Measurements from ENCODE around the gene MTIF2.
"Not testable (repeated sequence)": the region's sequence is repeated elsewhere in the genome, so short reads cannot be mapped to it uniquely, and the experiment has no call there.

MTIF2 gene

DNA sequence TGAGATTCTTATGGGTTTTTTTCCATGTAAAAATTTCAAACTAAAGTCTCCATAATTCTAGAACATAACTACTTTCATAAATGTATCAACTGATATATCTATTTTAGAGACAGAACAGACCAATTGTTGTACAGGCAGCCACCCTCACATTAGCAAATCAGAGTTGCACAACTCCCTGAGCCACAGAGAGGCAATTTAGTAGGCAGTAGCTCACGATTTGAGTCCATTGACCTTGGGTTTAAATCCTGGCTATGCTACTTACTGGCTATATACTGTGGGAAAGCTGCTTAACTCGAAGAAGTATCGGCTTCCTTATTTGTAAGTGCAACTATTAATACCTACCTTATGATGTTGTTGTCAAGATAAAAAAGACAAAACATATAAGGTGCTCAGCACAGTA is 16.2 kb downstream of the MTIF2 start:
- H3K4me2 ChIP-seq: no peak overlapping the region
- H3K9ac ChIP-seq: no peak overlapping the region
- H3K4me3 ChIP-seq: no peak overlapping the region
- no peaks in the 10 kb centered on the region for H3K4me1 ChIP-seq
- H3K36me3 ChIP-seq: peaks cover 58 to 93% (median 84%) of the 10 kb centered on the region in 11 experiments
- 0 out of 22 replicates have a peak, but pooled peaks cover 0 to 3% (median 0%) of the 10 kb centered on the region in 11 experiments for H4K20me1 ChIP-seq
- no peak for TF ChIP-seq Cebpa-rat (IDR thresholded peaks at IDR 0.05)
- no peak overlapping the region for H3K27ac ChIP-seq
- no peaks in the 10 kb centered on the region for H3K27me3 ChIP-seq
- no peaks in the 10 kb centered on the region for H3K9me3 ChIP-seq (replicated peaks in 1 of 11)

DNA sequence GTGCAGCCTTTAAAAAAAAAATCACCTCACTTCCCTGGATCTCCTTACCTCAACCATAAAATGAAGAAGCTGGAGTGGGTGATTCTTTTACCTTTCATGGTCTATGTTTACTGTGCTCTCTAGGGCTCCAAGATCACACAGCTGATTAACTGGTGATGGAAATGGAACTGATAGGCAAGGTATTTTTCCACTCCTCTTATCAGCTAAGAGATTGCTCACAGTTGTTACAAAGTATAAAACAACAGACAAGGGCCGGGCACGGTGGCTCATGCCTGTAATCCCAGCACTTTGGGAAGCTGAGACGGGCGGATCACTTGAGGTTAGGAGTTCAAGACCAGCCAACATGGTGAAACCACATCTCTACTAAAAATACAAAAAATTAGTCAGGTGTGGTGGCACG is 22.0 kb downstream of the MTIF2 start:
- Histone ChIP-seq H3K9ac (no peak overlapping the region), H3K9me3 (replicated peaks in 1 of 11) (no peaks in the 10 kb centered on the region), H3K4me2 (no peak overlapping the region), H3K27me3 (no peaks in the 10 kb centered on the region), H3K4me1 (peaks cover 0 to 2% (median under 1%) of the 10 kb centered on the region in 10 experiments; a peak in 6 of 20 replicates), H3K27ac (no peak overlapping the region), H3K36me3 (peaks cover 46 to 100% (median 85%) of the 10 kb centered on the region in 11 experiments), H4K20me1 (no peaks in the 10 kb centered on the region), H3K4me3 (no peak overlapping the region)
- no peak for TF ChIP-seq Cebpa-rat (IDR thresholded peaks at IDR 0.05)

DNA sequence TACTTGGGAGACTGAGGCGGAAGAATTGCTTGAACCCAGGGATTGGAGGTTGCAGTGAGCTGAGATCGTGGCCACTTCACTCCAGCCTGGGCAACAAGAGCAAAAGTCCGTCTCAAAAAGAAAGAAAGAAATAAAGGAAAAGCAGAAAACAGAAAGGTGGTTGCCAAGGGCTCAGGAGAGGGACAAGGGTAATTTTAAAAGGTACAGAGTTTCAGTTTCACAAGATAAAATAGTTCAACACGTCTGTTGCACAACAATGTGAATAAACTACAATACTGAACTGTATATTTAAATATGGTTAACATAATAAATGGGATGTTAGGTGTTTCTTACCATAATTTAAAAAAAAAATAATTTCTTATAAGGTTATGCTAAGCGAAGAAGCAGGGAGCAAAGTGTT is 23.6 kb downstream of the MTIF2 start:
- peaks cover 0 to 13% (median 8%) of the 10 kb centered on the region in 10 experiments; a peak in 12 of 20 replicates for H3K4me1 ChIP-seq
- peaks cover 45 to 100% (median 80%) of the 10 kb centered on the region in 11 experiments for H3K36me3 ChIP-seq
- H3K9me3 ChIP-seq (replicated peaks in 1 of 11): no peaks in the 10 kb centered on the region
- no peak for TF ChIP-seq Cebpa-rat (IDR thresholded peaks at IDR 0.05)
- H4K20me1 ChIP-seq: no peaks in the 10 kb centered on the region
- H3K27me3 ChIP-seq: no peaks in the 10 kb centered on the region
- H3K27ac ChIP-seq: no peak overlapping the region
- H3K9ac ChIP-seq: no peak overlapping the region
- no peak overlapping the region for H3K4me2 ChIP-seq
- H3K4me3 ChIP-seq: no peak overlapping the region

DNA sequence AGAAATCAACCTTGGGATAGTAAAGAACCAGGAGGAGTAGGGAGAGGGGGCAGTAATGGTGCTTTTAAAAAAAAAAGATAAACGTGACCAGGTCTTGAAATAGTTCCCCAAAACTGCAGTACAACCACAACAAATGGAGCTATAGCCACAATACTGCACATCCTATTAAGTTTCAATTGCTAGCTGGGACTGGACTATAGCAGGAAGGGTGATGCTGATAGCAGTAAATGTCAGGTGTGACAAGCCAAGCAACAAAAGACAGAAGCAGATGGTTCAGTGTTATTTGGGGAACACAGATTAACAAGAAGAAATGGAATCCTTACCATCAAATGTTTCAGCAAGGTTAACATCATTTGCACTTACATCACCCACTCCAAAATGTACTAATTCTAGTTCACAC is 26.4 kb downstream of the MTIF2 start:
- TF ChIP-seq Cebpa-rat (IDR thresholded peaks at IDR 0.05): no peak
- no peak overlapping the region for H3K27ac ChIP-seq
- no peak overlapping the region for H3K4me3 ChIP-seq
- peaks cover 0 to 14% (median 9%) of the 10 kb centered on the region in 10 experiments; a peak in 12 of 20 replicates for H3K4me1 ChIP-seq
- peaks cover 0 to 9% (median 0%) of the 10 kb centered on the region in 11 experiments; a peak in 4 of 22 replicates for H4K20me1 ChIP-seq
- no peaks in the 10 kb centered on the region for H3K27me3 ChIP-seq
- H3K36me3 ChIP-seq: peaks cover 39 to 100% (median 80%) of the 10 kb centered on the region in 11 experiments
- no peaks in the 10 kb centered on the region for H3K9me3 ChIP-seq (replicated peaks in 1 of 11)
- no peak overlapping the region for H3K9ac ChIP-seq
- H3K4me2 ChIP-seq: no peak overlapping the region

DNA sequence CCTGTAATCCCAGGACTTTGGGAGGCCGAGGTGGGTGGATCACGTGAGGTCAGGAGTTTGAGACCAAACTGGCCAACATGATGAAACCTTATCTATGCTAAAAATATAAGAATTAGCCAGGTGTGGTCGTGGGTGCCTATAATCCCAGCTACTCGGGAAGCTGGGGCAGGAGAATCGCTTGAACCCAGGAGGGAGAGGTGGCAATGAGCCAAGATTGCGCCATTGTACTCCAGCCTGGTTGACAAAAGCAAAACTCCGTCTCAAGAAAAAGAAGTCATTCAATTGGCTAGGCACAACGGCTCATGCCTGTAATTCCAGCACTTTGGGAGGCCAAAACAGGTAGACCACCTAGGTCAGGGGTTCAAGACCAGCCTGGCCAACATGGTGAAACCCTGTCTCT is 27.4 kb downstream of the MTIF2 start:
- not testable (repeated sequence) for H3K4me3 ChIP-seq; H3K9me3 ChIP-seq (replicated peaks in 1 of 11); H3K27ac ChIP-seq; H3K9ac ChIP-seq; H3K27me3 ChIP-seq
- Histone ChIP-seq H3K4me2 (peak overlapping the region in 6 of 11 experiments; percentile 10 to 33 (median 26); a peak in 7 of 22 replicates), H3K36me3 (peaks cover 41 to 100% (median 79%) of the 10 kb centered on the region in 11 experiments), H4K20me1 (peaks cover 0 to 15% (median 3%) of the 10 kb centered on the region in 11 experiments; a peak in 9 of 22 replicates), H3K4me1 (peaks cover 0 to 14% (median 9%) of the 10 kb centered on the region in 10 experiments; a peak in 12 of 20 replicates)

DNA sequence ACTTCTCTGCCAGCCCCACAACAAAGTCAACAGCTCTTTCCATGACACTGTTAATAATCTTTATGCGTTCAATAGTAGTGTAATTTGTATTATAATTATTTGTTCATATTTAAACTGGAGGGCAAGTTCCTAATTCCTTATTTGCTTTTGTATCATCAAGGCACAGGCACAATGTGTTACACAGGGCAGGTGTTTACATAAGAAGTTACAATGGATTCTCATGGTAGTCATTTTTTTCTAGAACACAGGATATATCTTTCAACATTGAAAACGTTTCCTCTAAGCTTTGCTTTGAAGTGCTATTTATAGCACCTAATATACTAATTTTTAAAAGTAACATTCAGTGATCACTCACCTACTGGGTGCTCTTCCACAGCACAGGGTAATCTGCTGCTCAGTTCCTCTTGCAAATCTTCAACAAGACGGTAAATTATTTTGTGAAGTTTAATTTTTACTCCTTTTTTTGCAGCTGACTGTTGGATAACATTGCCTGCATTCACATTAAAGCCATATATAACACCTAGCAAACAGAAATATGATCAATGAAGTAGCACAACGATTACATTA is 29.3 kb downstream of the MTIF2 start:
- Histone ChIP-seq H3K4me3 (no peak overlapping the region), H3K36me3 (peaks cover 57 to 100% (median 81%) of the 10 kb centered on the region in 11 experiments), H3K27ac (no peak overlapping the region), H3K4me1 (peaks cover 8 to 23% (median 16%) of the 10 kb centered on the region in 10 experiments), H3K9me3 (replicated peaks in 1 of 11) (no peaks in the 10 kb centered on the region), H3K4me2 (0 out of 22 replicates have a peak overlapping the region, but pooled peaks of 1 of the 11 experiments have one; percentile 7), H3K27me3 (no peaks in the 10 kb centered on the region), H3K9ac (no peak overlapping the region), H4K20me1 (peaks cover 15 to 33% (median 21%) of the 10 kb centered on the region in 11 experiments; a peak in 21 of 22 replicates)
- no peak for TF ChIP-seq Cebpa-rat (IDR thresholded peaks at IDR 0.05)

DNA sequence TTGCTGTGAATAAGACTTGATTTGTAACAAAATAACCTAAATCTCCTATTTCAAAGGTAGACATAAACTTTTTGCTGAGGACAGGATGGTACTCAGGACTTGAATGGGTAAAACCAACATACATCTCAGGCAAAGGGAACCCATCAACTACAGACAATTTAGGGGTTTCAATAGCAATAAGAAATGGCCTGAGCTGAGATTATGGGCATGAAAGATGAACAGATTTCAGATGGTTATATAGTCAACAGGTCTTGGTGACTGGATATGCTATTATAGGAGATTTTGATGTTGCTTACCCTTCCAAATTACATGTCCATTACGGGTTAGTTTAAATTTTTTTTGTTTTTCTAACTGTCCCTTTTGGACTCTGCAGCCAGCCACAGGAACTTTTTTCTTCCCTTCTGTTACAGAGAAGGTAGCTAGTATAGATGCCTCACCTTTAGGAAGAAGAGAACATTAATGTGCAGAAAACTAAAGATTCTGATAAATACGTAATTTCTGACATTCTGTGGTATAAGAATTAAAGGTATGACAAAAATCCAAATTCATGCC is 32.0 kb downstream of the MTIF2 start:
- no peaks in the 10 kb centered on the region for H3K27me3 ChIP-seq
- H3K4me2 ChIP-seq: no peak overlapping the region
- H3K4me3 ChIP-seq: no peak overlapping the region
- TF ChIP-seq Cebpa-rat (IDR thresholded peaks at IDR 0.05): no peak
- peaks cover 26 to 50% (median 37%) of the 10 kb centered on the region in 11 experiments; a peak in 21 of 22 replicates for H4K20me1 ChIP-seq
- H3K4me1 ChIP-seq: peaks cover 23 to 38% (median 30%) of the 10 kb centered on the region in 10 experiments
- no peak overlapping the region for H3K27ac ChIP-seq
- H3K36me3 ChIP-seq: peaks cover 62 to 90% (median 81%) of the 10 kb centered on the region in 11 experiments
- H3K9ac ChIP-seq: no peak overlapping the region
- no peaks in the 10 kb centered on the region for H3K9me3 ChIP-seq (replicated peaks in 1 of 11)

DNA sequence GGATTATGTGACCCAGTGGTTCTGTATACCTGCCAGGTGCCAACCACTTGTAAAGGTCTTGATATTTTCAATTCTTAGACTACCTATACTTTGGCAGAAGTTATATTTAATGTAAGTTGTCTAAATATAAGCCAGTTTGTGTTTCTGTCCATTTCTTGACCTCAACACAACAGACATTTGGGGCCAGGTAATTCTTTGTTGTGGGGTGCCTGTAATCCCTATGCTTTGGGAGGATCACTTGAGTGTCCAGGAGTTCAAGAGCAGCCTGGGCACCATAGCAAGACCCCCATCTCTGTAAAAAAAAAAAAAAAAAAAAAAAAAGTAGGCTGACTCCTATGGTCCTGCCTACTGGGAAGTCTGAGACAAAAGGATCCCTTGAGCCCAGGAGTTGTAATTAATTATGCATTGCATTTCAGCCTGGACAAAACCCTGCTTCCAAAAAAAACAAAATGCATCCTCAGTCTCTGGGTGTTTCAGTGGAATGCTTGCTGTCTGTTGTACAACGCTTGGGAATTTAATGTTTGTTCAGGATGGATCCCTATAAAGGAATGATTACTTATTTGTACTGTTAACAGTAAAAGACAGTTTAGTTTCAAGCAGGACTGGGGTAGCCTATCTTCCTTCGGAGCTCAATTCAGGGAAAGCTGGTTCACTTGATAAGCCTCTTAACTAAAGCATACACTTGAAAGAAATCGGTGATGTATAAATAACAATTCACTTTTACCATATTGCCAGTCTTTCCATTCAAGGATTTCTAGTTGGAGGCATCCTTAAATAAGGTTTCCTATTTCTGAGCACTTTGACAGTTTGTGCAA is 33.1 kb downstream of the MTIF2 start:
- Histone ChIP-seq H3K27ac (no peak overlapping the region), H3K4me3 (peak overlapping the region in 2 of 10 experiments; percentile 96 to 98; a peak in 2 of 20 replicates)

DNA sequence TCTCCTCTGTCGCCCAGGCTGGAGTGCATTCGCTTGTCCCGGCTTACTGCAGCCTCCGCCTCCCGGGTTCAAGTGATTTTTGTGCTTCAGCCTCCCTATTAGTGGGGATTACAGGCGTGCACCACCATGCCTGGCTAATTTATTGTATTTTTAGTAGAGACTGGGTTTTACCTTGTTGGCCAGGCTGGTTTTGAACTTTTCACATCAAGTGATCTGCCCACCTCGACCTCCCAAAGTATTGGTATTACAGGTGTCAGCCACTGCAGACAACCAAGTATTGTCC is 35.4 kb downstream of the MTIF2 start:
- Histone ChIP-seq H3K4me3 (peak overlapping the region; percentile 82 to 98 (median 93)), H3K36me3 (peaks cover 50 to 56% (median 53%) of the 10 kb centered on the region in 11 experiments), H3K27ac (peak overlapping the region; percentile 95 to 99 (median 97); a peak in 20 of 22 replicates), H4K20me1 (peaks cover 26 to 50% (median 37%) of the 10 kb centered on the region in 11 experiments; a peak in 21 of 22 replicates), H3K4me1 (peaks cover 27 to 47% (median 34%) of the 10 kb centered on the region in 10 experiments), H3K9ac (peak overlapping the region; percentile 90 to 99 (median 97)), H3K9me3 (replicated peaks in 1 of 11) (no peaks in the 10 kb centered on the region), H3K4me2 (peak overlapping the region; percentile 91 to 99 (median 95)), H3K27me3 (no peaks in the 10 kb centered on the region)
- no peak for TF ChIP-seq Cebpa-rat (IDR thresholded peaks at IDR 0.05)

More for the DNA sequence above, 33.1 kb downstream of the MTIF2 start:
- Histone ChIP-seq H3K27me3 (no peaks in the 10 kb centered on the region), H3K9me3 (replicated peaks in 1 of 11) (no peaks in the 10 kb centered on the region), H3K4me2 (peak overlapping the region in 10 of 11 experiments; percentile 0 to 99 (median 96); a peak in 13 of 22 replicates), H3K36me3 (peaks cover 59 to 78% (median 73%) of the 10 kb centered on the region in 11 experiments), H4K20me1 (peaks cover 26 to 50% (median 37%) of the 10 kb centered on the region in 11 experiments; a peak in 21 of 22 replicates), H3K9ac (no peak overlapping the region; a peak in 1 of 22 replicates), H3K4me1 (peaks cover 24 to 36% (median 32%) of the 10 kb centered on the region in 10 experiments)
- TF ChIP-seq Cebpa-rat (IDR thresholded peaks at IDR 0.05): no peak

Measured in BLaER1 treated with 17β-estradiol and CSF1 and Interleukin-3, amounts not matched to agents 10 nM and 100 nM (cell line).